MM.1S (cell line): ENCODE measurements around the gene TEX10.

ENCODE experiments used
- EZH2 ChIP-seq: fragments of 300-600 bp; sonication (generic); optimal IDR thresholded peaks from 2 replicates; pipeline ENCODE3; 2017; ENCODE audit warnings: low read depth, mild to moderate bottlenecking, antibody characterized with exemption, low read length, mixed read lengths
- EZH2phosphoT487 ChIP-seq: fragments of 300-600 bp; sonication (generic); IDR thresholded peaks from 2 replicates; pipeline ENCODE4 v1.6.1; 2018; ENCODE audit warnings: antibody characterized with exemption, low read length
- TF ChIP-seq, protein P1 (sequence below): fragments of 300-600 bp; sonication (generic); IDR thresholded peaks from 2 replicates; pipeline ENCODE4 v1.5.1; 2016; ENCODE audit warnings: antibody characterized with exemption, low read length, mixed read lengths

DNA sequence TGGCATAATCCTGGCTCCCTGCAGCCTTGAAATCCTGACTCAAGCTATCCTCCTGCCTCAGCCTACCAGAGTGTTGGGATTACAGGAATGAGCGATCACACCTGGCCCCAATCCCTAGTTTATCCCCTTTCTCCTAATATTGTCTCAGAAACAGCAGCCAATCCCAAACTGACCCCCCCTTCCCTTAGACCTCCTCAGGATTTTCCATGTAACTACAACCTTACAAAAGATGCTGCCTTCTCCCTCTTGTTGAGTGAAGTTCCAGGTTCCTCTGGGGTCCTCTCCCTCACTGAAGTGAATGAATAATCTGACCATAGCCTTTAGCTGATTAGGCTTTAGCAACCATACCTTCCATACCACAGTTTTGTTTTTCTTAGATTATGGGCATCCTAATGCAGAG is 48.3 kb upstream of the TEX10 start:
- TF ChIP-seq, protein P1, sequence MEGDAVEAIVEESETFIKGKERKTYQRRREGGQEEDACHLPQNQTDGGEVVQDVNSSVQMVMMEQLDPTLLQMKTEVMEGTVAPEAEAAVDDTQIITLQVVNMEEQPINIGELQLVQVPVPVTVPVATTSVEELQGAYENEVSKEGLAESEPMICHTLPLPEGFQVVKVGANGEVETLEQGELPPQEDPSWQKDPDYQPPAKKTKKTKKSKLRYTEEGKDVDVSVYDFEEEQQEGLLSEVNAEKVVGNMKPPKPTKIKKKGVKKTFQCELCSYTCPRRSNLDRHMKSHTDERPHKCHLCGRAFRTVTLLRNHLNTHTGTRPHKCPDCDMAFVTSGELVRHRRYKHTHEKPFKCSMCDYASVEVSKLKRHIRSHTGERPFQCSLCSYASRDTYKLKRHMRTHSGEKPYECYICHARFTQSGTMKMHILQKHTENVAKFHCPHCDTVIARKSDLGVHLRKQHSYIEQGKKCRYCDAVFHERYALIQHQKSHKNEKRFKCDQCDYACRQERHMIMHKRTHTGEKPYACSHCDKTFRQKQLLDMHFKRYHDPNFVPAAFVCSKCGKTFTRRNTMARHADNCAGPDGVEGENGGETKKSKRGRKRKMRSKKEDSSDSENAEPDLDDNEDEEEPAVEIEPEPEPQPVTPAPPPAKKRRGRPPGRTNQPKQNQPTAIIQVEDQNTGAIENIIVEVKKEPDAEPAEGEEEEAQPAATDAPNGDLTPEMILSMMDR: no peak
- TF ChIP-seq EZH2phosphoT487 (no peak), EZH2 (no peak)
